Measurements from ENCODE around the gene AGTPBP1.

The AGTPBP1 gene

GRCh38 chr9:85510830-85511504, 230.8 kb downstream of the AGTPBP1 start:
- H3K4me2 ChIP-seq = no peak overlapping the region
- H3K9me3 ChIP-seq (replicated peaks in 1 of 11) = 0 out of 22 replicates have a peak, but pooled peaks cover 0 to 6% (median 0%) of the 10 kb centered on the region in 11 experiments
- H3K27me3 ChIP-seq = no peaks in the 10 kb centered on the region
- TF ChIP-seq Cebpa-rat (IDR thresholded peaks at IDR 0.05) = no peak
- H3K9ac ChIP-seq = no peak overlapping the region
- H3K4me1 ChIP-seq = 0 out of 20 replicates have a peak, but pooled peaks cover 0 to 4% (median 0%) of the 10 kb centered on the region in 10 experiments
- no peak overlapping the region for H3K27ac ChIP-seq
- no peaks in the 10 kb centered on the region for H3K36me3 ChIP-seq
- H3K4me3 ChIP-seq = no peak overlapping the region
- no peaks in the 10 kb centered on the region for H4K20me1 ChIP-seq

GRCh38 chr9:85508616-85509015, 233.1 kb downstream of the AGTPBP1 start:
- no peak for TF ChIP-seq Cebpa-rat (IDR thresholded peaks at IDR 0.05)
- H3K27ac ChIP-seq = no peak overlapping the region
- H3K9me3 ChIP-seq (replicated peaks in 1 of 11) = 0 out of 22 replicates have a peak, but pooled peaks cover 0 to 6% (median 0%) of the 10 kb centered on the region in 11 experiments
- H3K9ac ChIP-seq = no peak overlapping the region
- H3K4me2 ChIP-seq = no peak overlapping the region
- 0 out of 20 replicates have a peak, but pooled peaks cover 0 to 4% (median 0%) of the 10 kb centered on the region in 10 experiments for H3K4me1 ChIP-seq
- H3K36me3 ChIP-seq = no peaks in the 10 kb centered on the region
- no peak overlapping the region for H3K4me3 ChIP-seq
- H4K20me1 ChIP-seq = no peaks in the 10 kb centered on the region
- H3K27me3 ChIP-seq = no peaks in the 10 kb centered on the region

- H3K4me1 ChIP-seq = no peaks in the 10 kb centered on the region
- H3K4me3 ChIP-seq = no peak overlapping the region
- peaks cover 0 to 11% (median 0%) of the 10 kb centered on the region in 11 experiments; a peak in 3 of 22 replicates for H3K9me3 ChIP-seq (replicated peaks in 1 of 11)
- no peak overlapping the region for H3K9ac ChIP-seq
- no peak for TF ChIP-seq Cebpa-rat (IDR thresholded peaks at IDR 0.05)
- no peaks in the 10 kb centered on the region for H4K20me1 ChIP-seq
- H3K27ac ChIP-seq = no peak overlapping the region
- H3K27me3 ChIP-seq = no peaks in the 10 kb centered on the region
- H3K36me3 ChIP-seq = no peaks in the 10 kb centered on the region
- H3K4me2 ChIP-seq = no peak overlapping the region
Observed at GRCh38 chr9:85505612-85506011, 236.1 kb downstream of the AGTPBP1 start.

GRCh38 chr9:85502815-85503655, 238.7 kb downstream of the AGTPBP1 start:
- no peaks in the 10 kb centered on the region for H3K4me1 ChIP-seq
- no peak for TF ChIP-seq Cebpa-rat (IDR thresholded peaks at IDR 0.05)
- H4K20me1 ChIP-seq = no peaks in the 10 kb centered on the region
- no peak overlapping the region for H3K4me2 ChIP-seq
- no peak overlapping the region for H3K27ac ChIP-seq
- no peaks in the 10 kb centered on the region for H3K36me3 ChIP-seq
- H3K9ac ChIP-seq = no peak overlapping the region
- H3K4me3 ChIP-seq = no peak overlapping the region
- peaks cover 5 to 23% (median 8%) of the 10 kb centered on the region in 11 experiments; a peak in 16 of 22 replicates for H3K9me3 ChIP-seq (replicated peaks in 1 of 11)
- no peaks in the 10 kb centered on the region for H3K27me3 ChIP-seq

- peaks cover 5 to 23% (median 8%) of the 10 kb centered on the region in 11 experiments; a peak in 16 of 22 replicates for H3K9me3 ChIP-seq (replicated peaks in 1 of 11)
- no peaks in the 10 kb centered on the region for H3K4me1 ChIP-seq
- H3K27me3 ChIP-seq = no peaks in the 10 kb centered on the region
- no peaks in the 10 kb centered on the region for H4K20me1 ChIP-seq
- no peak overlapping the region for H3K4me3 ChIP-seq
- H3K4me2 ChIP-seq = no peak overlapping the region
- no peak overlapping the region for H3K9ac ChIP-seq
- H3K36me3 ChIP-seq = no peaks in the 10 kb centered on the region
- no peak overlapping the region for H3K27ac ChIP-seq
- TF ChIP-seq Cebpa-rat (IDR thresholded peaks at IDR 0.05) = no peak
Observed at GRCh38 chr9:85501882-85502281, 239.9 kb downstream of the AGTPBP1 start.

- Histone ChIP-seq H3K27me3 (no peaks in the 10 kb centered on the region), H3K4me1 (peaks cover 0 to 3% (median 0%) of the 10 kb centered on the region in 10 experiments; a peak in 2 of 20 replicates), H3K36me3 (no peaks in the 10 kb centered on the region), H3K9me3 (replicated peaks in 1 of 11) (peaks cover 5 to 23% (median 8%) of the 10 kb centered on the region in 11 experiments; a peak in 16 of 22 replicates), H3K9ac (no peak overlapping the region), H3K4me3 (no peak overlapping the region), H4K20me1 (no peaks in the 10 kb centered on the region), H3K27ac (no peak overlapping the region), H3K4me2 (no peak overlapping the region)
- TF ChIP-seq Cebpa-rat (IDR thresholded peaks at IDR 0.05) = no peak
Observed at GRCh38 chr9:85501456-85501855, 240.3 kb downstream of the AGTPBP1 start.
